Esophagus squamous epithelium (tissue), 5 donors: ENCODE data around the gene PLCB4. TPM values are rescaled to one million over a fixed set of nuclear protein-coding genes. Genes with fewer than 3 reads are reported as not detected.

Experiments
- DNase-seq: peaks from one replicate; lab custom pipeline; 2025; lab: John Stamatoyannopoulos, UW
- H3K27ac ChIP-seq, 4 donors: fragments of 200-600 bp; sonication (generic); one replicate each; pipeline ENCODE4 v1.5.1; 2016 to 2019; ENCODE audit warnings: mild to moderate bottlenecking in 1 of 4
- H3K27me3 ChIP-seq, 4 donors: fragments of 200-600 bp; sonication (generic); 1 replicate in 3 of 4; 2 replicates in 1 of 4; pipeline versions ENCODE4 v1.5.1 to v1.6.0; 2017 to 2021; ENCODE audit warnings: antibody characterized with exemption in 1 of 4
- H3K36me3 ChIP-seq, 3 donors: fragments of 200-600 bp; sonication (generic); one replicate each; pipeline ENCODE4 v1.5.1; 2016 to 2019
- H3K4me1 ChIP-seq, 3 donors: fragments of 200-600 bp; sonication (generic); one replicate each; pipeline ENCODE4 v1.5.1; 2017 to 2019
- H3K4me3 ChIP-seq, 4 donors: fragments of 200-600 bp; sonication (generic); 1 replicate in 3 of 4; 2 replicates in 1 of 4; pipeline ENCODE4 v1.5.1; 2016 to 2019; ENCODE audit warnings: mild to moderate bottlenecking in 2 of 4, moderate library complexity in 1 of 4
- H3K9me3 ChIP-seq, 3 donors: fragments of 200-600 bp; sonication (generic); one replicate each; pipeline ENCODE4 v1.5.1; 2016 to 2019
- POLR2A ChIP-seq, 4 donors: fragments of 450-650 bp; IDR thresholded peaks; one replicate each; pipeline ENCODE4 v1.6.1; 2017; ENCODE audit warnings: antibody characterized with exemption in 4 of 4, mild to moderate bottlenecking in 4 of 4, moderate library complexity in 3 of 4
- WGBS, 2 donors: methylation state at CpG; one replicate each; pipeline ENCODE4 v1.1.5; 2018; 5-methylcytosine and 5-hydroxymethylcytosine counted together
- intact Hi-C: fragments of 100-400 bp; cut with DNase I; formaldehyde crosslinking; loops from one replicate; pipeline ENCODE4 v1.15.0; 2022
- total RNA-seq, 4 donors: library from RNA; depleted of rRNA; stranded (reverse); fragments of >200 nt; gene quantifications; one replicate each; pipeline ENCODE4 v1.1.0, GENCODE V29; 2016
- TF ChIP-seq, protein P1 (sequence below), 6 experiments: fragments of 450-650 bp in 4 of 6; fragments of 200-600 bp in 2 of 6; sonication (generic) in 2 of 6; IDR thresholded peaks; one replicate each; pipeline ENCODE4 v1.5.1; 2016 to 2019; ENCODE audit warnings: antibody characterized with exemption in 6 of 6, mild to moderate bottlenecking in 4 of 6, moderate library complexity in 4 of 6
- donor health status: DM: yes; HTN: yes; CAD: no.

Gene PLCB4
- total RNA-seq, 4 donors from 2014 or later: 1.1 to 13.7 (median 2.8) TPM

GRCh38 chr20:9185511-9185910, 116.6 kb downstream of the PLCB4 start:
- intact Hi-C loops: no loop called here
- no peak for TF ChIP-seq POLR2A (IDR thresholded peaks at IDR 0.05)
- TF ChIP-seq, protein P1, sequence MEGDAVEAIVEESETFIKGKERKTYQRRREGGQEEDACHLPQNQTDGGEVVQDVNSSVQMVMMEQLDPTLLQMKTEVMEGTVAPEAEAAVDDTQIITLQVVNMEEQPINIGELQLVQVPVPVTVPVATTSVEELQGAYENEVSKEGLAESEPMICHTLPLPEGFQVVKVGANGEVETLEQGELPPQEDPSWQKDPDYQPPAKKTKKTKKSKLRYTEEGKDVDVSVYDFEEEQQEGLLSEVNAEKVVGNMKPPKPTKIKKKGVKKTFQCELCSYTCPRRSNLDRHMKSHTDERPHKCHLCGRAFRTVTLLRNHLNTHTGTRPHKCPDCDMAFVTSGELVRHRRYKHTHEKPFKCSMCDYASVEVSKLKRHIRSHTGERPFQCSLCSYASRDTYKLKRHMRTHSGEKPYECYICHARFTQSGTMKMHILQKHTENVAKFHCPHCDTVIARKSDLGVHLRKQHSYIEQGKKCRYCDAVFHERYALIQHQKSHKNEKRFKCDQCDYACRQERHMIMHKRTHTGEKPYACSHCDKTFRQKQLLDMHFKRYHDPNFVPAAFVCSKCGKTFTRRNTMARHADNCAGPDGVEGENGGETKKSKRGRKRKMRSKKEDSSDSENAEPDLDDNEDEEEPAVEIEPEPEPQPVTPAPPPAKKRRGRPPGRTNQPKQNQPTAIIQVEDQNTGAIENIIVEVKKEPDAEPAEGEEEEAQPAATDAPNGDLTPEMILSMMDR (IDR thresholded peaks at IDR 0.05): no peak
- Histone ChIP-seq H3K4me3 (no peak overlapping the region), H3K4me1 (no peaks in the 10 kb centered on the region), H3K36me3 (no peaks in the 10 kb centered on the region), H3K9me3 (no peaks in the 10 kb centered on the region), H3K27me3 (no peaks in the 10 kb centered on the region), H3K27ac (no peak overlapping the region)
- 86 to 87% methylated on average over 6 of the region's 6 CpGs for WGBS, 2 donors
- DNase-seq: no peak

GRCh38 chr20:9186396-9186795, 117.5 kb downstream of the PLCB4 start:
- Histone ChIP-seq H3K27me3 (no peaks in the 10 kb centered on the region), H3K9me3 (no peaks in the 10 kb centered on the region), H3K36me3 (no peaks in the 10 kb centered on the region), H3K4me3 (no peak overlapping the region), H3K4me1 (no peaks in the 10 kb centered on the region), H3K27ac (no peak overlapping the region)
- TF ChIP-seq, protein P1 (IDR thresholded peaks at IDR 0.05): no peak
- no peak for TF ChIP-seq POLR2A (IDR thresholded peaks at IDR 0.05)
- DNase-seq: no peak
- 35 to 37% methylated on average over 5 of the region's 5 CpGs for WGBS, 2 donors
- intact Hi-C loops: no loop called here

GRCh38 chr20:9195031-9195430, 126.1 kb downstream of the PLCB4 start:
- no peaks in the 10 kb centered on the region for H3K36me3 ChIP-seq
- no peaks in the 10 kb centered on the region for H3K9me3 ChIP-seq
- no peaks in the 10 kb centered on the region for H3K4me1 ChIP-seq
- DNase-seq: no peak
- TF ChIP-seq, protein P1 (IDR thresholded peaks at IDR 0.05): no peak
- no peak for TF ChIP-seq POLR2A (IDR thresholded peaks at IDR 0.05)
- intact Hi-C loops: no loop called here
- 84 to 88% methylated on average over 6 of the region's 6 CpGs for WGBS, 2 donors
- H3K4me3 ChIP-seq: no peak overlapping the region
- no peak overlapping the region for H3K27ac ChIP-seq
- no peaks in the 10 kb centered on the region for H3K27me3 ChIP-seq

GRCh38 chr20:9196110-9196509, 127.2 kb downstream of the PLCB4 start:
- Histone ChIP-seq H3K4me3 (no peak overlapping the region), H3K27me3 (no peaks in the 10 kb centered on the region), H3K27ac (no peak overlapping the region), H3K9me3 (no peaks in the 10 kb centered on the region), H3K4me1 (no peaks in the 10 kb centered on the region), H3K36me3 (no peaks in the 10 kb centered on the region)
- intact Hi-C loops: no loop called here
- DNase-seq: no peak
- no peak for TF ChIP-seq POLR2A (IDR thresholded peaks at IDR 0.05)
- TF ChIP-seq, protein P1 (IDR thresholded peaks at IDR 0.05): no peak
- WGBS, 2 donors: 75 to 81% methylated on average over 1 of the region's 1 CpG

- Histone ChIP-seq H3K4me1 (no peaks in the 10 kb centered on the region), H3K9me3 (no peaks in the 10 kb centered on the region), H3K27ac (no peak overlapping the region), H3K36me3 (no peaks in the 10 kb centered on the region), H3K4me3 (no peak overlapping the region), H3K27me3 (no peaks in the 10 kb centered on the region)
- DNase-seq: no peak
- TF ChIP-seq, protein P1 (IDR thresholded peaks at IDR 0.05): no peak
- TF ChIP-seq POLR2A (IDR thresholded peaks at IDR 0.05): no peak
- intact Hi-C loops: no loop called here
These were observed 129.6 kb downstream of the PLCB4 start for GRCh38 chr20:9198460-9198859.
